Type B pancreatic cell (in vitro differentiated cells): ENCODE results near the gene CEP128. TPM values are rescaled to one million over a fixed set of nuclear protein-coding genes. Genes with fewer than 3 reads are reported as not detected.

Experiments
- DNase-seq: peaks from one replicate; pipeline ENCODE4 v3.0.0; 2021; ENCODE audit warnings: mixed read lengths; ENCODE audit not compliant: unreplicated experiment; ENCODE audit errors: extremely low spot score
- H3K27ac Mint-ChIP-seq: 2 replicates; pipeline ENCODE4 v1.8.0; 2021; ENCODE audit warnings: mild to moderate bottlenecking, mixed read lengths
- H3K27me3 Mint-ChIP-seq: 2 replicates; pipeline ENCODE4 v1.8.0; 2021; ENCODE audit warnings: mixed read lengths
- H3K36me3 Mint-ChIP-seq: 2 replicates; pipeline ENCODE4 v1.8.0; 2021; ENCODE audit warnings: mixed read lengths
- H3K4me1 Mint-ChIP-seq: one replicate; pipeline ENCODE4 v1.8.0; 2021; ENCODE audit warnings: mixed read lengths; ENCODE audit not compliant: unreplicated experiment
- H3K4me3 Mint-ChIP-seq: 2 replicates; pipeline ENCODE4 v1.8.0; 2021; ENCODE audit warnings: mild to moderate bottlenecking, mixed read lengths
- H3K9me3 Mint-ChIP-seq: 2 replicates; pipeline ENCODE4 v1.8.0; 2021; ENCODE audit warnings: mixed read lengths
- CTCF ChIP-seq: fragments of 200-600 bp; sonication (generic); conservative IDR thresholded peaks from 2 replicates; pipeline ENCODE4 v1.5.0; 2021; ENCODE audit warnings: antibody characterized with exemption, mild to moderate bottlenecking
- total RNA-seq: library from RNA; stranded (reverse); gene quantifications from 2 replicates; pipeline ENCODE4 v1.2.1, GENCODE V29; 2021; ENCODE audit warnings: low replicate concordance

Gene CEP128
- total RNA-seq, 1 donor from 2014 or later = 17.7 TPM

DNA sequence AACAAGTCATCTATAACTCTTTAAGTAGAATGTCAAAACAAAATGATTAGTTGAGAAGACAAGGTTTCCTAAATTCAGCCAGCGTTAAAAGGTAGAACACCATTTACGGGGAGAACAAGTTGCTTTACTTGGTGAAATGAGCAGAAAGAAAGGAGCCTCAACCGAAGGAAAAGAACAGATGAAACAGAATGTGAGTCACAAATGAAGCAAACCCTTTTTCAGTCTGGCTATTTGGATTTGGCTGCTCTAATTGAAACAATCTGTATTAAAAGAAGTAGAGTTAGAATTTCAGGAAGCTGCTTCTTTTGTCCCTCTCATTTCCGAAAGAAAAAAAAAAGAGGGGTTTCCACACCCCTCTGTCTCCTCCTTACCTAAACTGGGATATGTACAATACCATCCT is 34.6 kb downstream of the CEP128 start:
- no peak for TF ChIP-seq CTCF
- Mint-ChIP-seq H3K9me3 (no peaks in the 10 kb centered on the region), H3K27ac (no peak overlapping the region), H3K4me3 (no peak overlapping the region), H3K27me3 (no peaks in the 10 kb centered on the region), H3K4me1 (no peaks in the 10 kb centered on the region), H3K36me3 (peaks cover 17% of the 10 kb centered on the region)
- no peak for DNase-seq

DNA sequence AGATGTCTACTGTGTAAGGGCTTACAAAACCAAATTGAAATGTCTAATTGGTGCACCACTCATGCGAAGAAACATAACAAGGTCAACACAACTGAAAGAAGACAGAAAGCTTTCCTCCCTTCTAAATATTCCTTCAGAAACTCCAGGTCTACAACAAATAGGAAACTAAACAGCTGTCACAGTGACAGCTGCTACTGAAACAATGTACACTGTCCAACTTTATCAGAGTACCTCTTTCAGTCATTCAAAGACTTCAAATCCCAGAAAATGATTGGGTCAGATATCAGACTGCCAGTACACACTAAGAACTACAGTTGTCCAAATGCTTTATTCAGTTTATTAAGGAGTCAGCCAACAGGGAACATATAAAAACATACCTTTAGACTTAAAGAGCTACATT is 35.2 kb downstream of the CEP128 start:
- H3K4me3 Mint-ChIP-seq = no peak overlapping the region
- H3K9me3 Mint-ChIP-seq = no peaks in the 10 kb centered on the region
- H3K27ac Mint-ChIP-seq = no peak overlapping the region
- no peak for TF ChIP-seq CTCF
- no peaks in the 10 kb centered on the region for H3K27me3 Mint-ChIP-seq
- peaks cover 17% of the 10 kb centered on the region for H3K36me3 Mint-ChIP-seq
- no peak for DNase-seq
- H3K4me1 Mint-ChIP-seq = no peaks in the 10 kb centered on the region

GRCh38 chr14:80902608-80903007 is 38.9 kb downstream of the CEP128 start:
- peaks cover 17% of the 10 kb centered on the region for H3K36me3 Mint-ChIP-seq
- no peak for DNase-seq
- no peaks in the 10 kb centered on the region for H3K27me3 Mint-ChIP-seq
- no peaks in the 10 kb centered on the region for H3K4me1 Mint-ChIP-seq
- no peak overlapping the region for H3K27ac Mint-ChIP-seq
- H3K4me3 Mint-ChIP-seq = no peak overlapping the region
- no peaks in the 10 kb centered on the region for H3K9me3 Mint-ChIP-seq
- no peak for TF ChIP-seq CTCF

DNA sequence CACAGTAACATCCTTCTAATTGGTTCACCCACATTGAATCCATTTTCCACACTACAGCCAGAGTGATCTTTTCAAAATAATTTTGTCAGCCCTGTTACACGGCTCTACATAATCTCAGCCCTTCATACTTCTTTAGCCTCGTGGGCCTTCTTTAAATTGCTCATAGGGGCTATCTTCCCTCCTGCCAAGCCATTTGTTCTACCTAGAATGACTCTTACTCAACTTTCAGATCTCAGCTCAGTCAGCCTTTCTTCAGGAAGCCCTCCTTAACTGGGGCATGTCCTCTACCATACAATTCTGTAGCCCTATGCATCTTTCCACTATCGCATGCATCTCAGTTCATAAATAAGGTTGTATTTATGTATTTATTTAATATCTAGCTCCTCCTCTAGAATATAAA is 39.7 kb downstream of the CEP128 start:
- no peaks in the 10 kb centered on the region for H3K9me3 Mint-ChIP-seq
- no peaks in the 10 kb centered on the region for H3K27me3 Mint-ChIP-seq
- H3K36me3 Mint-ChIP-seq = peaks cover 17% of the 10 kb centered on the region
- H3K4me1 Mint-ChIP-seq = no peaks in the 10 kb centered on the region
- H3K4me3 Mint-ChIP-seq = no peak overlapping the region
- no peak for TF ChIP-seq CTCF
- no peak for DNase-seq
- no peak overlapping the region for H3K27ac Mint-ChIP-seq

GRCh38 chr14:80901260-80901659 is 40.3 kb downstream of the CEP128 start:
- no peaks in the 10 kb centered on the region for H3K9me3 Mint-ChIP-seq
- no peak for TF ChIP-seq CTCF
- H3K36me3 Mint-ChIP-seq = peaks cover 13% of the 10 kb centered on the region
- no peak overlapping the region for H3K27ac Mint-ChIP-seq
- no peaks in the 10 kb centered on the region for H3K4me1 Mint-ChIP-seq
- H3K4me3 Mint-ChIP-seq = no peak overlapping the region
- no peaks in the 10 kb centered on the region for H3K27me3 Mint-ChIP-seq
- DNase-seq = no peak

GRCh38 chr14:80872645-80873044 is 68.9 kb downstream of the CEP128 start:
- H3K4me3 Mint-ChIP-seq = no peak overlapping the region
- DNase-seq = no peak
- peaks cover 15% of the 10 kb centered on the region for H3K36me3 Mint-ChIP-seq
- H3K27me3 Mint-ChIP-seq = no peaks in the 10 kb centered on the region
- H3K27ac Mint-ChIP-seq = no peak overlapping the region
- TF ChIP-seq CTCF = no peak
- no peaks in the 10 kb centered on the region for H3K4me1 Mint-ChIP-seq
- H3K9me3 Mint-ChIP-seq = peaks cover 16% of the 10 kb centered on the region
